ENCODE measurements around the gene MAST3. TPM values are rescaled to one million over a fixed set of nuclear protein-coding genes. Genes with fewer than 3 reads are reported as not detected.
A peak's percentile ranks its signal among the peaks of the same experiment; 100 is the strongest.

Gene MAST3
- total and polyA plus RNA-seq, 2 donors (not counting 1 experiment from before 2014, with no cell fraction given), result 43.5 to 85.5 TPM

GRCh38 chr19:18113827-18114226 is 16.2 kb downstream of the MAST3 start:
- H3K4me3 Mint-ChIP-seq, result no peak overlapping the region
- WGBS (ENCODE audit: insufficient coverage), result 94% methylated on average over 5 of the region's 5 CpGs
- H4K20me1 ChIP-seq (ENCODE audit: control insufficient read depth, insufficient read depth, low read length, poor library complexity, severe bottlenecking), result peaks cover 53% of the 10 kb centered on the region
- H3K79me2 ChIP-seq (ENCODE audit: control insufficient read depth, insufficient read depth, low read length), result peaks cover 73% of the 10 kb centered on the region
- DNase-seq (no peak), ATAC-seq (ENCODE audit: low read depth) (no peak)
- no peak overlapping the region for H3K9ac ChIP-seq (ENCODE audit: low read length)
- peaks cover 61% of the 10 kb centered on the region for H3K4me1 Mint-ChIP-seq
- no peaks in the 10 kb centered on the region for H3K27me3 ChIP-seq (replicated peaks in 1 of 4; ENCODE audit: control extremely low read depth in 1 of 4, control insufficient read depth in 3 of 4, insufficient read depth in 4 of 4, low read length in 3 of 4)
- ChIA-PET CTCF (interaction anchor here (0.7 to 4.2 kb wide), 19 partner anchors 10 to 206 kb away, joined by 3 to 22 read pairs (median 5); partner anchors contain the start of genes ARRDC2, MAST3 and RAB3A), POLR2A (interaction anchor here (0.6 kb wide), 1 partner anchor 71 kb away, joined by 4 read pairs; no protein-coding TSS in a partner anchor)
- no peaks in the 10 kb centered on the region for H3K9me3 Mint-ChIP-seq (ENCODE audit: insufficient read depth)
- H3K4me2 ChIP-seq (replicated peaks; ENCODE audit: low read depth, low read length, poor library complexity, severe bottlenecking), result no peak overlapping the region
- peaks cover 0 to 38% of the 10 kb centered on the region in 2 experiments for H3K36me3 ChIP-seq (replicated peaks in 1 of 2; ENCODE audit: control extremely low read depth in 1 of 2, control insufficient read depth in 1 of 2, extremely low read depth in 1 of 2, insufficient read depth in 2 of 2, low read length in 1 of 2)
- no peak overlapping the region for H3K27ac ChIP-seq (ENCODE audit: low read length in 2 of 2)
- H3K4me3 ChIP-seq (ENCODE audit: control extremely low read depth in 1 of 5, extremely low read depth in 1 of 5, insufficient read depth in 1 of 5, low read depth in 2 of 5, low read length in 4 of 5), result no peak overlapping the region
- peaks cover 41 to 47% of the 10 kb centered on the region in 2 donors for H3K4me1 ChIP-seq (ENCODE audit: control insufficient read depth in 2 of 2, insufficient read depth in 2 of 2, low read length in 2 of 2)
- no peak overlapping the region for H2AFZ ChIP-seq (ENCODE audit: insufficient read depth, low read depth, low read length, poor library complexity, severe bottlenecking)
- H3K27ac Mint-ChIP-seq, result no peak overlapping the region
- H3K9me3 ChIP-seq (ENCODE audit: control extremely low read depth in 1 of 3, control insufficient read depth in 2 of 3, insufficient read depth in 1 of 3, low read length in 2 of 3), result no peaks in the 10 kb centered on the region
- TF ChIP-seq CTCF (IDR thresholded peaks at IDR 0.05) (no peak), EZH2 (IDR thresholded peaks at IDR 0.05; ENCODE audit: borderline replicate concordance, insufficient read depth, low read depth, low read length, poor library complexity, severe bottlenecking) (no peak)
- intact Hi-C loops (cut with micrococcal nuclease), result loop anchor here (2.0 kb wide), 3 partner anchors 15 to 107 kb away; no protein-coding TSS in a partner anchor
- H3K27me3 Mint-ChIP-seq, result no peaks in the 10 kb centered on the region

- H3K9me3 Mint-ChIP-seq (ENCODE audit: insufficient read depth), result no peaks in the 10 kb centered on the region
- no peak overlapping the region for H3K9ac ChIP-seq (ENCODE audit: low read length)
- H3K9me3 ChIP-seq (ENCODE audit: control extremely low read depth in 1 of 3, control insufficient read depth in 2 of 3, insufficient read depth in 1 of 3, low read length in 2 of 3), result no peaks in the 10 kb centered on the region
- H3K27ac Mint-ChIP-seq, result peak overlapping the region; percentile 20
- H3K4me3 Mint-ChIP-seq, result no peak overlapping the region
- no peak overlapping the region for H3K4me3 ChIP-seq (ENCODE audit: control extremely low read depth in 1 of 5, extremely low read depth in 1 of 5, insufficient read depth in 1 of 5, low read depth in 2 of 5, low read length in 4 of 5)
- ChIA-PET POLR2A (no interaction called here), CTCF (interaction anchor here (1.0 to 2.7 kb wide), 6 partner anchors 10 to 138 kb away, joined by 3 to 21 read pairs (median 6); no protein-coding TSS in a partner anchor)
- peaks cover 59% of the 10 kb centered on the region for H4K20me1 ChIP-seq (ENCODE audit: control insufficient read depth, insufficient read depth, low read length, poor library complexity, severe bottlenecking)
- H3K4me2 ChIP-seq (replicated peaks; ENCODE audit: low read depth, low read length, poor library complexity, severe bottlenecking), result no peak overlapping the region
- 94% methylated on average over 4 of the region's 4 CpGs for WGBS (ENCODE audit: insufficient coverage)
- peaks cover 0 to 38% of the 10 kb centered on the region in 2 experiments for H3K36me3 ChIP-seq (replicated peaks in 1 of 2; ENCODE audit: control extremely low read depth in 1 of 2, control insufficient read depth in 1 of 2, extremely low read depth in 1 of 2, insufficient read depth in 2 of 2, low read length in 1 of 2)
- no peak overlapping the region for H3K27ac ChIP-seq (ENCODE audit: low read length in 2 of 2)
- no peak for DNase-seq
- intact Hi-C loops (cut with micrococcal nuclease), result no loop called here
- no peak for ATAC-seq (ENCODE audit: low read depth)
- peaks cover 80% of the 10 kb centered on the region for H3K79me2 ChIP-seq (ENCODE audit: control insufficient read depth, insufficient read depth, low read length)
- H2AFZ ChIP-seq (ENCODE audit: insufficient read depth, low read depth, low read length, poor library complexity, severe bottlenecking), result no peak overlapping the region
- peaks cover 41 to 47% of the 10 kb centered on the region in 2 donors for H3K4me1 ChIP-seq (ENCODE audit: control insufficient read depth in 2 of 2, insufficient read depth in 2 of 2, low read length in 2 of 2)
- H3K27me3 Mint-ChIP-seq, result no peaks in the 10 kb centered on the region
- no peaks in the 10 kb centered on the region for H3K27me3 ChIP-seq (replicated peaks in 1 of 4; ENCODE audit: control extremely low read depth in 1 of 4, control insufficient read depth in 3 of 4, insufficient read depth in 4 of 4, low read length in 3 of 4)
- H3K4me1 Mint-ChIP-seq, result peaks cover 61% of the 10 kb centered on the region
- no peak for TF ChIP-seq EZH2 (IDR thresholded peaks at IDR 0.05; ENCODE audit: borderline replicate concordance, insufficient read depth, low read depth, low read length, poor library complexity, severe bottlenecking)
- TF ChIP-seq CTCF (IDR thresholded peaks at IDR 0.05), result no peak
Observed at GRCh38 chr19:18114483-18114882, 16.9 kb downstream of the MAST3 start.
